BE2C (cell line): ENCODE results near the gene TAF11L2.
"Not testable (repeated sequence)": the region's sequence is repeated elsewhere in the genome, so short reads cannot be mapped to it uniquely, and the experiment has no call there.

ENCODE experiments used
- DNase-seq: peaks from one replicate; pipeline ENCODE4 v3.0.0-alpha.2; 2020
- H3K27me3 ChIP-seq: fragments of 250-450 bp; sonication (Bioruptor Pico); 2 replicates; pipeline ENCODE4 v1.5.1; 2020; ENCODE audit warnings: mild to moderate bottlenecking
- H3K36me3 ChIP-seq: fragments of 250-450 bp; sonication (Bioruptor Pico); 2 replicates; pipeline ENCODE4 v1.5.1; 2020; ENCODE audit warnings: mild to moderate bottlenecking
- H3K4me1 ChIP-seq: fragments of 250-450 bp; sonication (Bioruptor Pico); 2 replicates; pipeline ENCODE4 v1.5.1; 2020
- H3K4me3 ChIP-seq: 2 replicates; pipeline ENCODE4 v1.5.1; 2011; ENCODE audit warnings: low read depth, low read length
- H3K9me3 ChIP-seq: fragments of 250-450 bp; sonication (Bioruptor Pico); 2 replicates; pipeline ENCODE4 v1.5.1; 2020
- TF ChIP-seq, protein P1 (sequence below): IDR thresholded peaks from 2 replicates; pipeline ENCODE4 v1.5.1; 2012; ENCODE audit warnings: mild to moderate bottlenecking, low read depth, low read length

TAF11L2 gene

GRCh38 chr5:17477043-17477442 is 21.0 kb upstream of the TAF11L2 start:
- peak; percentile 76 for DNase-seq
- Histone ChIP-seq H3K27me3 (no peaks in the 10 kb centered on the region), H3K36me3 (no peaks in the 10 kb centered on the region), H3K4me3 (peak overlapping the region; percentile 33), H3K9me3 (no peaks in the 10 kb centered on the region), H3K4me1 (peaks cover 14% of the 10 kb centered on the region)
- TF ChIP-seq, protein P1, sequence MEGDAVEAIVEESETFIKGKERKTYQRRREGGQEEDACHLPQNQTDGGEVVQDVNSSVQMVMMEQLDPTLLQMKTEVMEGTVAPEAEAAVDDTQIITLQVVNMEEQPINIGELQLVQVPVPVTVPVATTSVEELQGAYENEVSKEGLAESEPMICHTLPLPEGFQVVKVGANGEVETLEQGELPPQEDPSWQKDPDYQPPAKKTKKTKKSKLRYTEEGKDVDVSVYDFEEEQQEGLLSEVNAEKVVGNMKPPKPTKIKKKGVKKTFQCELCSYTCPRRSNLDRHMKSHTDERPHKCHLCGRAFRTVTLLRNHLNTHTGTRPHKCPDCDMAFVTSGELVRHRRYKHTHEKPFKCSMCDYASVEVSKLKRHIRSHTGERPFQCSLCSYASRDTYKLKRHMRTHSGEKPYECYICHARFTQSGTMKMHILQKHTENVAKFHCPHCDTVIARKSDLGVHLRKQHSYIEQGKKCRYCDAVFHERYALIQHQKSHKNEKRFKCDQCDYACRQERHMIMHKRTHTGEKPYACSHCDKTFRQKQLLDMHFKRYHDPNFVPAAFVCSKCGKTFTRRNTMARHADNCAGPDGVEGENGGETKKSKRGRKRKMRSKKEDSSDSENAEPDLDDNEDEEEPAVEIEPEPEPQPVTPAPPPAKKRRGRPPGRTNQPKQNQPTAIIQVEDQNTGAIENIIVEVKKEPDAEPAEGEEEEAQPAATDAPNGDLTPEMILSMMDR: no peak

- H3K4me1 ChIP-seq: peaks cover 14% of the 10 kb centered on the region
- TF ChIP-seq, protein P1: no peak
- H3K27me3 ChIP-seq: no peaks in the 10 kb centered on the region
- no peaks in the 10 kb centered on the region for H3K36me3 ChIP-seq
- H3K9me3 ChIP-seq: no peaks in the 10 kb centered on the region
- peak; percentile 82 for DNase-seq
- peak overlapping the region; percentile 33 for H3K4me3 ChIP-seq
Observed at GRCh38 chr5:17477573-17478265, 20.3 kb upstream of the TAF11L2 start.

- no peak for DNase-seq
- TF ChIP-seq, protein P1: no peak
- H3K36me3 ChIP-seq: no peaks in the 10 kb centered on the region
- no peaks in the 10 kb centered on the region for H3K9me3 ChIP-seq
- H3K4me3 ChIP-seq: no peak overlapping the region
- peaks cover 18% of the 10 kb centered on the region for H3K4me1 ChIP-seq
- H3K27me3 ChIP-seq: no peaks in the 10 kb centered on the region
Observed at GRCh38 chr5:17481378-17481777, 16.7 kb upstream of the TAF11L2 start.

- Histone ChIP-seq H3K4me3 (no peak overlapping the region), H3K27me3 (no peaks in the 10 kb centered on the region), H3K4me1 (peaks cover 18% of the 10 kb centered on the region), H3K9me3 (no peaks in the 10 kb centered on the region), H3K36me3 (no peaks in the 10 kb centered on the region)
- TF ChIP-seq, protein P1: no peak
- DNase-seq: no peak
Observed at GRCh38 chr5:17482790-17483189, 15.2 kb upstream of the TAF11L2 start.

DNA sequence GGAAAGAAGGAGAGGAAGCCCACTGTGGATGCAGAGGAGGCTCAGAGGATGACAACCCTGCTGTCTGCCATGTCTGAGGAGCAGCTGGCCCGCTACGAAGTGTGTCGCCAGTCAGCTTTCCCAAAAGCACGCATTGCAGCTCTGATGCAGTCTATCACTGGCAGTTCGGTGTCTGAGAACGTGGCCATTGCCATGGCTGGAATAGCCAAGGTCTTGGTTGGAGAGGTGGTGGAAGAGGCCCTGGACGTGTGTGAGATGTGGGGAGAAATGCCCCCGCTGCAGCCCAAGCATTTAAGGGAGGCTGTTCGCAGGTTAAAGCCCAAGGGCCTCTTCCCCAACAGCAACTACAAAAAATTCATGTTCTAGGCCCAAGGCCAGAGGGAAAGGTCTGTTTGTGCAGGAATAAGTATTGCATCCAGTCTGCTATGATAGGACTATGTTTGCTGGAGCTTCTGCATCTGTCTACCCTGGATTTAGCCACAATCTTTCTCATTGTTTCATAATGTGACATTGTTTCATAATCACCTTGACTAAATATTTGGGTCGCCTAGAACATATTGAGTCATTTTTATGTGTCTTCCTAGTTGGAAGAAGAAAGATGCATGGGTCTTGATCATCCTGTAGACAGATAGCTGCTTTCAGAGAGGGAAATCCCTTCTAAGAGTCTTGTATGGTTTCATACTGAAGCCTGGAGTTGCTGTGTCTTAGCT is 11.4 kb upstream of the TAF11L2 start:
- not testable (repeated sequence) for H3K36me3 ChIP-seq, H3K9me3 ChIP-seq, DNase-seq, H3K27me3 ChIP-seq, H3K4me3 ChIP-seq
- peaks cover 10% of the 10 kb centered on the region for H3K4me1 ChIP-seq

DNA sequence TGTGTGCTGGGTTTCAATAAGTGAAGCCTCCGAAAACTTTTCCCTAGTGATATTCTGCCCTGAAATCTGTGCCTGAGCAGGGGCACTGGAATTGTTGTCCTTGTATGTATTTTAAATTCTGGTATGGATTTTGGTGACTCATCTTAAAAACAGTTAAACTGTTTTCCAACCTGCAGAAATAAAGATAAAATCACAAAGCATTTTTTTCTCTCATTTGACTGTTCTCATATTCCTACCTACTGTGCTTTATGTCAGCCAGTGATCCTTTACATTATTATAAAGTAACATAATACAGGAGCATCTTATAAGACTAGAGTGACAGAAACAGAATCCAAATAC is 10.9 kb upstream of the TAF11L2 start:
- Histone ChIP-seq H3K4me1 (peaks cover 7% of the 10 kb centered on the region), H3K27me3 (no peaks in the 10 kb centered on the region), H3K4me3 (no peak overlapping the region), H3K9me3 (no peaks in the 10 kb centered on the region), H3K36me3 (no peaks in the 10 kb centered on the region)
- TF ChIP-seq, protein P1: no peak
- no peak for DNase-seq

DNA sequence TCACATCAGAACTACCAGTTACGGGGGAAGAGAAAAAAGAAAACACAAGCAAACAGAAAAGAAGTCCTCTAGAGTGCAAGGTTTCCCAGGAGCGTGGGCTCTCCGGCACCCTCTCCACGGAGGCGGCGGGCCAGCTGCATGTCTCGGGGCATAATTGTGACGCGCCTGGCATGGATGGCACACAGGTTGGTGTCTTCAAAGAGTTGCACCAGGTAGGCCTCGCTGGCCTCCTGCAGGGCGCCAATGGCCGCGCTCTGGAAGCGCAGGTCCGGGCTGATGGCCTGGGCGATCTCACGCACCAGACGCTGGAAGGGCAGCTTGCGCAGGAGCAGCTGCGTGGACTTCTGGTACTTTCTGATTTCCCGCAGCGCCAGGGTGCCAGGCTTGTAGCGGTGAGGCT is 6.8 kb upstream of the TAF11L2 start:
- not testable (repeated sequence) for H3K4me3 ChIP-seq, H3K36me3 ChIP-seq, DNase-seq, H3K27me3 ChIP-seq, H3K9me3 ChIP-seq, H3K4me1 ChIP-seq
